Measurements from ENCODE around the gene PSMB9. TPM values are rescaled to one million over a fixed set of nuclear protein-coding genes. Genes with fewer than 3 reads are reported as not detected.
A peak's percentile ranks its signal among the peaks of the same experiment; 100 is the strongest.

PSMB9 gene
- total and polyA plus RNA-seq, 9 of the 15 experiments (the other 6 are each of a cell fraction or from before 2014, with no cell fraction given): 1.1 to 3.7 (median 2.4) TPM

DNA sequence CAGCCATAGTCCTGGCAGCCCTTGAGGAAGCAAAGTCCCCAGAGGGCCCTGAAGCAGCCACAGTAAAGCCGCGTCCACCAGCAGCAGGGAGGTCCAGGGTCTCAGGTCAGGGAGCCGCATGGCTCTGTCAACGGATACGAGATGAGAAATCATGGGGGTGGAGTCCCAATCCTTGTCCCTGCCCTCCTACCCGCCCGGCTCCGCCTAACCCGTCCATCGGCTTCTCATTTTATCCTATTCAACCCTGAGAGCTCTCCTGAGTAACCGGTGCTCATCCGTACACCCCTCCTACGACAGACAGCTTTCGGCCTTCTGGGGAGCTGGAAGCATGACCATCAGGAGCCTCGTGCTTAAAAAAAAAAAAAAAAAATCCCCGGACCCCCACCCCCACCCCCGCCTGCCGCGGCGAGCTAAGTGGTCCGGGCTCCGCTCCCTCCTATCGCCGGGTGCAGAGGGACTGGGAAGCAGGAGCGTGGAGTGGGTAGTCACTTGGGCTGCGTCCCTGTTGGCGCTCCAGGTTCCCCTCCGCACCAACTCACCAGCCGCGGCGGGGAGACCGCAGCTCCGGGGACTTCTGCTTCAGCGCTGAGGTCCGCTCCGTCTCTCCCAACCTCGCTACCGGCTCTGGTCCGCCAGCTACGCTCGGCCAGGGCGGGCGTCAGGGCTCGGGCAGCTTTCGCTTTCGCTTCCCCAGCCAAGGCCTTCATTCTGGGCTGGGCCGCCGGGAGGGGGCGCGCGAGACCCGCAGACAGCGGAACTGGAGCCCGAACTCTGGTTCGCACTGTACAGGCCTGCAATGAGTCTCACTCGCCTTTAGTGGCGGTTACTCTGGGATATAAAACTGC lies 15.7 kb upstream of the PSMB9 start, which contains the start of gene TAP2 (continued):
- TF ChIP-seq CBX2 (IDR thresholded peaks at IDR 0.05; ENCODE audit: insufficient read depth, low read length, poor library complexity, severe bottlenecking) (no peak), NFIX (CRISPR knock-in tag; IDR thresholded peaks at IDR 0.05; ENCODE audit: low read depth) (no peak), ZNF23 (CRISPR knock-in tag; IDR thresholded peaks at IDR 0.05) (no peak), EWSR1 (IDR thresholded peaks at IDR 0.05; ENCODE audit: borderline replicate concordance, low read depth, partially characterized antibody) (no peak), NFE2 (IDR thresholded peaks at IDR 0.05; ENCODE audit: low read depth) (no peak), PHTF2 (CRISPR knock-in tag; IDR thresholded peaks at IDR 0.05) (no peak), MTF1 (CRISPR knock-in tag; IDR thresholded peaks at IDR 0.05; ENCODE audit: borderline replicate concordance) (no peak), MEIS2 (IDR thresholded peaks at IDR 0.05; ENCODE audit: partially characterized antibody) (peak; percentile 66), GABPB1 (CRISPR knock-in tag; IDR thresholded peaks at IDR 0.05) (peak; percentile 72; the same call in 1 of the 2 replicates), SMAD3 (CRISPR knock-in tag; conservative IDR thresholded peaks at IDR 0.05) (no peak), GATAD2B (IDR thresholded peaks at IDR 0.05; ENCODE audit: borderline replicate concordance) (peak; percentile 69; the same call in 1 of the 2 replicates), ZNF146 (CRISPR knock-in tag; IDR thresholded peaks at IDR 0.05; ENCODE audit: unreplicated experiment) (no peak), FOXM1 (IDR thresholded peaks at IDR 0.05; ENCODE audit: low read depth) (peak; percentile 90), FOXM1 (CRISPR knock-in tag; IDR thresholded peaks at IDR 0.05; ENCODE audit: low read depth) (no peak), STAG1 (CRISPR knock-in tag; IDR thresholded peaks at IDR 0.05; ENCODE audit: borderline replicate concordance) (peak; percentile 56; the same call in 1 of the 2 replicates), SAFB (IDR thresholded peaks at IDR 0.05; ENCODE audit: borderline replicate concordance, low read depth, low read length) (no peak), ZBTB1 (CRISPR knock-in tag; IDR thresholded peaks at IDR 0.05; ENCODE audit: borderline replicate concordance, low read depth) (no peak), ZNF41 (CRISPR knock-in tag; conservative IDR thresholded peaks at IDR 0.05) (no peak), XRCC4 (IDR thresholded peaks at IDR 0.05; ENCODE audit: extremely low read depth, insufficient read depth, insufficient read length) (no peak)
- TF ChIP-seq, protein P1, sequence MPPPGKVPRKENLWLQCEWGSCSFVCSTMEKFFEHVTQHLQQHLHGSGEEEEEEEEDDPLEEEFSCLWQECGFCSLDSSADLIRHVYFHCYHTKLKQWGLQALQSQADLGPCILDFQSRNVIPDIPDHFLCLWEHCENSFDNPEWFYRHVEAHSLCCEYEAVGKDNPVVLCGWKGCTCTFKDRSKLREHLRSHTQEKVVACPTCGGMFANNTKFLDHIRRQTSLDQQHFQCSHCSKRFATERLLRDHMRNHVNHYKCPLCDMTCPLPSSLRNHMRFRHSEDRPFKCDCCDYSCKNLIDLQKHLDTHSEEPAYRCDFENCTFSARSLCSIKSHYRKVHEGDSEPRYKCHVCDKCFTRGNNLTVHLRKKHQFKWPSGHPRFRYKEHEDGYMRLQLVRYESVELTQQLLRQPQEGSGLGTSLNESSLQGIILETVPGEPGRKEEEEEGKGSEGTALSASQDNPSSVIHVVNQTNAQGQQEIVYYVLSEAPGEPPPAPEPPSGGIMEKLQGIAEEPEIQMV (tag; conservative IDR thresholded peaks at IDR 0.05; ENCODE audit: low read depth): no peak
- TF ChIP-seq, protein P2, sequence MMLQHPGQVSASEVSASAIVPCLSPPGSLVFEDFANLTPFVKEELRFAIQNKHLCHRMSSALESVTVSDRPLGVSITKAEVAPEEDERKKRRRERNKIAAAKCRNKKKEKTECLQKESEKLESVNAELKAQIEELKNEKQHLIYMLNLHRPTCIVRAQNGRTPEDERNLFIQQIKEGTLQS (IDR thresholded peaks at IDR 0.05): peak; percentile 35; the same call in 1 of the 2 replicates
- TF ChIP-seq, protein P2 (CRISPR knock-in tag; conservative IDR thresholded peaks at IDR 0.05): no peak
- TF ChIP-seq, protein P3, sequence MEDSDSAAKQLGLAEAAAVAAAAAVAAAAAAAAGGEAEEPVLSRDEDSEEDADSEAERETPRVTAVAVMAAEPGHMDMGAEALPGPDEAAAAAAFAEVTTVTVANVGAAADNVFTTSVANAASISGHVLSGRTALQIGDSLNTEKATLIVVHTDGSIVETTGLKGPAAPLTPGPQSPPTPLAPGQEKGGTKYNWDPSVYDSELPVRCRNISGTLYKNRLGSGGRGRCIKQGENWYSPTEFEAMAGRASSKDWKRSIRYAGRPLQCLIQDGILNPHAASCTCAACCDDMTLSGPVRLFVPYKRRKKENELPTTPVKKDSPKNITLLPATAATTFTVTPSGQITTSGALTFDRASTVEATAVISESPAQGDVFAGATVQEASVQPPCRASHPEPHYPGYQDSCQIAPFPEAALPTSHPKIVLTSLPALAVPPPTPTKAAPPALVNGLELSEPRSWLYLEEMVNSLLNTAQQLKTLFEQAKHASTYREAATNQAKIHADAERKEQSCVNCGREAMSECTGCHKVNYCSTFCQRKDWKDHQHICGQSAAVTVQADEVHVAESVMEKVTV (CRISPR knock-in tag; IDR thresholded peaks at IDR 0.05): peak; percentile 99
- TF ChIP-seq, protein P4, sequence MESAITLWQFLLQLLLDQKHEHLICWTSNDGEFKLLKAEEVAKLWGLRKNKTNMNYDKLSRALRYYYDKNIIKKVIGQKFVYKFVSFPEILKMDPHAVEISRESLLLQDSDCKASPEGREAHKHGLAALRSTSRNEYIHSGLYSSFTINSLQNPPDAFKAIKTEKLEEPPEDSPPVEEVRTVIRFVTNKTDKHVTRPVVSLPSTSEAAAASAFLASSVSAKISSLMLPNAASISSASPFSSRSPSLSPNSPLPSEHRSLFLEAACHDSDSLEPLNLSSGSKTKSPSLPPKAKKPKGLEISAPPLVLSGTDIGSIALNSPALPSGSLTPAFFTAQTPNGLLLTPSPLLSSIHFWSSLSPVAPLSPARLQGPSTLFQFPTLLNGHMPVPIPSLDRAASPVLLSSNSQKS (CRISPR knock-in tag; IDR thresholded peaks at IDR 0.05): no peak

All from K562 (cell line).